ENCODE measurements around the gene HSF4.
A peak's percentile ranks its signal among the peaks of the same experiment; 100 is the strongest.

HSF4 gene

GRCh38 chr16:67150833-67151396, 13.6 kb upstream of the HSF4 start, which contains the start of gene B3GNT9:
Gene B3GNT9, minus strand, starts transcription at chr16:67150998. Its CDS starts 513 bp downstream, at chr16:67150485.
- DNase-seq, result peak; percentile 92

GRCh38 chr16:67151431-67152097, 13.0 kb upstream of the HSF4 start:
- DNase-seq, result no peak

- DNase-seq, result no peak
Measured at GRCh38 chr16:67154578-67155294, 9.8 kb upstream of the HSF4 start.

GRCh38 chr16:67155295-67156142, 9.0 kb upstream of the HSF4 start:
- peak; percentile 80 for DNase-seq

- no peak for DNase-seq
Measured at GRCh38 chr16:67156143-67156844, 8.3 kb upstream of the HSF4 start.

- DNase-seq, result no peak
Measured at GRCh38 chr16:67157106-67157748, 7.3 kb upstream of the HSF4 start.

GRCh38 chr16:67157892-67158635, 6.5 kb upstream of the HSF4 start:
- DNase-seq, result no peak

- no peak for DNase-seq
Measured at GRCh38 chr16:67158637-67159600, 5.6 kb upstream of the HSF4 start.

- no peak for DNase-seq
Measured at GRCh38 chr16:67161595-67162058, 2.9 kb upstream of the HSF4 start.

- DNase-seq, result no peak
Measured at GRCh38 chr16:67162506-67163163, 1.9 kb upstream of the HSF4 start.

- no peak for DNase-seq
Measured at GRCh38 chr16:67163164-67163998, 1.2 kb upstream of the HSF4 start.

GRCh38 chr16:67163999-67164558, 466 bp upstream of the HSF4 start:
- DNase-seq, result no peak

GRCh38 chr16:67165121-67166078, 855 bp downstream of the HSF4 start:
- no peak for DNase-seq

GRCh38 chr16:67166110-67166547, 1.6 kb downstream of the HSF4 start:
- DNase-seq, result no peak

GRCh38 chr16:67166598-67167168, 2.1 kb downstream of the HSF4 start:
- DNase-seq, result no peak

- DNase-seq, result no peak
Measured at GRCh38 chr16:67167588-67167987, 3.0 kb downstream of the HSF4 start.

Measured in right hindlimb (tissue), 1 donor.